Measurements from ENCODE around the gene OR13C5.
"Not testable (repeated sequence)": the region's sequence is repeated elsewhere in the genome, so short reads cannot be mapped to it uniquely, and the experiment has no call there.

The OR13C5 gene

DNA sequence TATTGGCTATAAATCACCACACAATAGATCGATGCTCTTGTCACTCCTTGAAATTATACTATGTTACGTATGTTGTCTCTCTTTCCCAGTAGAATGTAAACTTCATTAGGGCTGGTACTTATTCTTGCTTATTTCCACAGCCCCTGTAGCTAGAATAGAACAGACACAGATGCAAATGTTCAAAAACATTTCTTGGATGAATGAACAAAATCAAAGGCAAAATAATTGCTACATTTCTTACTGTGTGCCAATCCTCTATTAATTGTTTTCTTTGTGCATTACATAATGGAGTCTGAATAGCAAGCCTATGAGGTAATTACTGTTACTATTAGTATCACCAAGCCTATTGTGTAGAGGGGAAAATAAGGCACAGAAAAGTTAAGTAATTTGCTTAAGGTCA lies 6.9 kb upstream of the OR13C5 start:
- no peaks in the 10 kb centered on the region for H3K79me1 ChIP-seq (ENCODE audit: low read depth, low read length)
- DNase-seq (ENCODE audit: low spot score), result peak; percentile 12
- H4K8ac ChIP-seq (ENCODE audit: low read depth, low read length), result no peak overlapping the region
- H2BK120ac ChIP-seq (ENCODE audit: low read depth, low read length), result no peak overlapping the region
- H3K27ac ChIP-seq (replicated peaks; ENCODE audit: low read length), result no peak overlapping the region
- no peak overlapping the region for H2AFZ ChIP-seq (ENCODE audit: low read length)
- no peak overlapping the region for H3K14ac ChIP-seq (ENCODE audit: low read length)
- WGBS, 2 donors (ENCODE audit: extremely low coverage in 2 of 2, insufficient read length in 2 of 2, insufficient replicate concordance in 1 of 2), result no CpG with 5 or more reads among the region's 2 CpGs
- H2BK5ac ChIP-seq (ENCODE audit: low read length), result no peak overlapping the region
- no peaks in the 10 kb centered on the region for H3K27me3 ChIP-seq (ENCODE audit: control insufficient read depth in 3 of 3, insufficient read depth in 3 of 3, low read depth in 1 of 3, low read length in 3 of 3)
- H3K4ac ChIP-seq (ENCODE audit: low read length), result no peak overlapping the region
- no peak overlapping the region for H3K4me2 ChIP-seq (ENCODE audit: insufficient read depth, low read length, poor library complexity, severe bottlenecking)
- H3K36me3 ChIP-seq (replicated peaks in 1 of 2; ENCODE audit: control insufficient read depth in 2 of 2, insufficient read depth in 2 of 2, low read length in 2 of 2), result no peaks in the 10 kb centered on the region
- H2BK12ac ChIP-seq (ENCODE audit: low read length), result no peak overlapping the region
- no peak overlapping the region for H2BK15ac ChIP-seq (ENCODE audit: low read length)
- H4K91ac ChIP-seq (ENCODE audit: low read depth, low read length, poor library complexity), result no peak overlapping the region
- H3K4me1 ChIP-seq (ENCODE audit: control insufficient read depth in 2 of 2, insufficient read depth in 1 of 2, low read depth in 1 of 2, low read length in 2 of 2), result no peaks in the 10 kb centered on the region
- H3K9ac ChIP-seq (ENCODE audit: low read depth, low read length, poor library complexity), result no peak overlapping the region
- no peak overlapping the region for H3K4me3 ChIP-seq (ENCODE audit: low read length in 2 of 2)
- no peak overlapping the region for H2AK5ac ChIP-seq (ENCODE audit: low read depth, low read length)
- H3K18ac ChIP-seq (ENCODE audit: low read length), result no peak overlapping the region
- H3K9me3 ChIP-seq (replicated peaks in 1 of 2; ENCODE audit: control insufficient read depth in 2 of 2, insufficient read depth in 1 of 2, low read depth in 1 of 2, low read length in 2 of 2), result no peaks in the 10 kb centered on the region
- H3K23ac ChIP-seq (ENCODE audit: low read depth, low read length, poor library complexity), result no peak overlapping the region

DNA sequence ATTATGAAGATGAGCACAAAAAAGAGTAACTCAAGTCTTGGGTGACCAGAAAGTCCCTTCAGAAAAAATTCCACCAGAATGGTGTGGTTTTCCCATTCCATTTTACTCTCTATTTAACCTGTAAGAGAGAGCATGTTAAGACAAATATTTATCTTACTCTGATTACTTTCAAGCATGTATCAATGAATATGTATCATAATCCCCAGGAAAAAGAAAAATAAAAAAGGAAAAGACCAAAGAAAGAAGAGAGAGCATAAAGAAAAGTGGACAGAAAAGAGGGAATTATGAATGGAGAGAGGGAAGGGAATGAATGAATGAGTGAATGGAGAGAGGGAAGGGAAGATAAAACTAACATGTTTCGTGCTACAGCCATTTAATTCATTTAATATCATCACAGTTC lies 6.3 kb upstream of the OR13C5 start, which contains the start of gene OR13C2:
Gene OR13C2 (minus strand): TSS at position 101 of the 400 bp plus-strand sequence. CDS start 0 bp downstream, at position 101.
- WGBS, 2 donors (ENCODE audit: extremely low coverage in 2 of 2, insufficient read length in 2 of 2, insufficient replicate concordance in 1 of 2), result no CpG with 5 or more reads among the region's 1 CpG
- H2BK15ac ChIP-seq (ENCODE audit: low read length); H3K27me3 ChIP-seq (ENCODE audit: control insufficient read depth in 3 of 3, insufficient read depth in 3 of 3, low read depth in 1 of 3, low read length in 3 of 3): not testable (repeated sequence)

DNA sequence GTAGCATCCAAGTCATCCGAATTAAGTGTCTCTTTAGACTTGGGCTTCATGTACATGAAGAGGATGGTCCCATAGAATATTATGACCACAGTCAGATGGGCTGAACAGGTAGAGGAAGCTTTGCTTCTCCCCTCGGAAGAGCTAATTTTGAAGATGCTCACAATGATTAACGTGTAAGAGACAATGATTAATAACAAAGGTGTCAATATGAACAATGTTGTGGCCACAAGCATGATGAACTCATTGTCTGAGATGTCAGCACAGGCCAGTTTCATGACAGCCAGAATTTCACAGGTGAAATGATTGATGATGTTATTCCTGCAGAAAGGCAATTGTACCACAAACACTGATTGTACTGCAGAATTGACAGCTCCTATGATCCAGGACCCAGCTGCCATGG lies 5.6 kb upstream of the OR13C5 start:
- no CpG with 5 or more reads among the region's 3 CpGs for WGBS, 2 donors (ENCODE audit: extremely low coverage in 2 of 2, insufficient read length in 2 of 2, insufficient replicate concordance in 1 of 2)
- no peaks in the 10 kb centered on the region for H3K36me3 ChIP-seq (replicated peaks in 1 of 2; ENCODE audit: control insufficient read depth in 2 of 2, insufficient read depth in 2 of 2, low read length in 2 of 2)

More for the DNA sequence above, 6.3 kb upstream of the OR13C5 start, which contains the start of gene OR13C2:
- not testable (repeated sequence) for H3K4me1 ChIP-seq (ENCODE audit: control insufficient read depth in 2 of 2, insufficient read depth in 1 of 2, low read depth in 1 of 2, low read length in 2 of 2); H3K9me3 ChIP-seq (replicated peaks in 1 of 2; ENCODE audit: control insufficient read depth in 2 of 2, insufficient read depth in 1 of 2, low read depth in 1 of 2, low read length in 2 of 2); H3K18ac ChIP-seq (ENCODE audit: low read length); H3K9ac ChIP-seq (ENCODE audit: low read depth, low read length, poor library complexity); H2BK12ac ChIP-seq (ENCODE audit: low read length); H3K14ac ChIP-seq (ENCODE audit: low read length); H3K27ac ChIP-seq (replicated peaks; ENCODE audit: low read length); H3K4ac ChIP-seq (ENCODE audit: low read length); H3K4me2 ChIP-seq (ENCODE audit: insufficient read depth, low read length, poor library complexity, severe bottlenecking); DNase-seq (ENCODE audit: low spot score); H3K36me3 ChIP-seq (replicated peaks in 1 of 2; ENCODE audit: control insufficient read depth in 2 of 2, insufficient read depth in 2 of 2, low read length in 2 of 2); H3K4me3 ChIP-seq (ENCODE audit: low read length in 2 of 2); H2BK120ac ChIP-seq (ENCODE audit: low read depth, low read length); H3K23ac ChIP-seq (ENCODE audit: low read depth, low read length, poor library complexity); H3K79me1 ChIP-seq (ENCODE audit: low read depth, low read length); H4K91ac ChIP-seq (ENCODE audit: low read depth, low read length, poor library complexity); H2BK5ac ChIP-seq (ENCODE audit: low read length); H2AFZ ChIP-seq (ENCODE audit: low read length); H4K8ac ChIP-seq (ENCODE audit: low read depth, low read length); H2AK5ac ChIP-seq (ENCODE audit: low read depth, low read length)

DNA sequence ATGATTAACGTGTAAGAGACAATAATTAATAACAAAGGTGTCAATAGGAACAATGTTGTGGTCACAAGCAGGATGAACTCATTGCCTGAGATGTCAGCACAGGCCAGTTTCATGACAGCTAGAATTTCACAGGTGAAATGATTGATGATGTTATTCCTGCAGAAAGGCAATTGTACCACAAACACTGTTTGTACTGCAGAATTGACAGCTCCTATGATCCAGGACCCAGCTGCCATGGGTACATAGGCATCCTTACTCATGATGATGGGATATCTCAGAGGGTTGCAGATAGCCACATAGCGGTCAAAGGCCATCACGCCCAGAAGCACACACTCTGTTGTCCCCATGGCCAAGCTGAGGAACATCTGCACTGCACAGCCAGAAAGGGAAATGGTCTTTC lies 464 bp downstream of the OR13C5 start:
- not testable (repeated sequence) for H3K27me3 ChIP-seq (ENCODE audit: control insufficient read depth in 3 of 3, insufficient read depth in 3 of 3, low read depth in 1 of 3, low read length in 3 of 3); H3K18ac ChIP-seq (ENCODE audit: low read length); H3K27ac ChIP-seq (replicated peaks; ENCODE audit: low read length); H3K79me1 ChIP-seq (ENCODE audit: low read depth, low read length); H3K4ac ChIP-seq (ENCODE audit: low read length); H3K4me2 ChIP-seq (ENCODE audit: insufficient read depth, low read length, poor library complexity, severe bottlenecking); H2BK120ac ChIP-seq (ENCODE audit: low read depth, low read length); H3K36me3 ChIP-seq (replicated peaks in 1 of 2; ENCODE audit: control insufficient read depth in 2 of 2, insufficient read depth in 2 of 2, low read length in 2 of 2); H2AFZ ChIP-seq (ENCODE audit: low read length); H4K8ac ChIP-seq (ENCODE audit: low read depth, low read length); H2BK5ac ChIP-seq (ENCODE audit: low read length); DNase-seq (ENCODE audit: low spot score); H4K91ac ChIP-seq (ENCODE audit: low read depth, low read length, poor library complexity); H2AK5ac ChIP-seq (ENCODE audit: low read depth, low read length); H3K23ac ChIP-seq (ENCODE audit: low read depth, low read length, poor library complexity); H3K4me1 ChIP-seq (ENCODE audit: control insufficient read depth in 2 of 2, insufficient read depth in 1 of 2, low read depth in 1 of 2, low read length in 2 of 2); H2BK15ac ChIP-seq (ENCODE audit: low read length); H3K9ac ChIP-seq (ENCODE audit: low read depth, low read length, poor library complexity); H3K4me3 ChIP-seq (ENCODE audit: low read length in 2 of 2); H2BK12ac ChIP-seq (ENCODE audit: low read length); H3K14ac ChIP-seq (ENCODE audit: low read length); H3K9me3 ChIP-seq (replicated peaks in 1 of 2; ENCODE audit: control insufficient read depth in 2 of 2, insufficient read depth in 1 of 2, low read depth in 1 of 2, low read length in 2 of 2)
- WGBS, 2 donors (ENCODE audit: extremely low coverage in 2 of 2, insufficient read length in 2 of 2, insufficient replicate concordance in 1 of 2), result no CpG with 5 or more reads among the region's 3 CpGs

More for the DNA sequence above, 5.6 kb upstream of the OR13C5 start:
- H2BK5ac ChIP-seq (ENCODE audit: low read length), result no peak overlapping the region
- H3K4ac ChIP-seq (ENCODE audit: low read length), result no peak overlapping the region
- H2AK5ac ChIP-seq (ENCODE audit: low read depth, low read length), result no peak overlapping the region
- no peak overlapping the region for H2BK15ac ChIP-seq (ENCODE audit: low read length)
- H3K79me1 ChIP-seq (ENCODE audit: low read depth, low read length), result no peaks in the 10 kb centered on the region
- no peak overlapping the region for H4K8ac ChIP-seq (ENCODE audit: low read depth, low read length)
- H2BK120ac ChIP-seq (ENCODE audit: low read depth, low read length), result no peak overlapping the region
- no peak overlapping the region for H3K27ac ChIP-seq (replicated peaks; ENCODE audit: low read length)
- no peak overlapping the region for H3K9ac ChIP-seq (ENCODE audit: low read depth, low read length, poor library complexity)
- no peak overlapping the region for H3K18ac ChIP-seq (ENCODE audit: low read length)
- no peak overlapping the region for H4K91ac ChIP-seq (ENCODE audit: low read depth, low read length, poor library complexity)
- no peak overlapping the region for H3K4me3 ChIP-seq (ENCODE audit: low read length in 2 of 2)
- H2AFZ ChIP-seq (ENCODE audit: low read length), result no peak overlapping the region
- H3K27me3 ChIP-seq (ENCODE audit: control insufficient read depth in 3 of 3, insufficient read depth in 3 of 3, low read depth in 1 of 3, low read length in 3 of 3), result no peaks in the 10 kb centered on the region
- H3K4me2 ChIP-seq (ENCODE audit: insufficient read depth, low read length, poor library complexity, severe bottlenecking), result no peak overlapping the region
- DNase-seq (ENCODE audit: low spot score), result no peak
- H3K23ac ChIP-seq (ENCODE audit: low read depth, low read length, poor library complexity), result no peak overlapping the region
- H3K9me3 ChIP-seq (replicated peaks in 1 of 2; ENCODE audit: control insufficient read depth in 2 of 2, insufficient read depth in 1 of 2, low read depth in 1 of 2, low read length in 2 of 2), result no peaks in the 10 kb centered on the region
- H3K14ac ChIP-seq (ENCODE audit: low read length), result no peak overlapping the region
- H3K4me1 ChIP-seq (ENCODE audit: control insufficient read depth in 2 of 2, insufficient read depth in 1 of 2, low read depth in 1 of 2, low read length in 2 of 2), result no peaks in the 10 kb centered on the region
- no peak overlapping the region for H2BK12ac ChIP-seq (ENCODE audit: low read length)

Measured in neuronal stem cell (in vitro differentiated cells).